Neural progenitor cell (in vitro differentiated cells): ENCODE results near the gene POU5F1. TPM values are rescaled to one million over a fixed set of nuclear protein-coding genes. Genes with fewer than 3 reads are reported as not detected.

Experiments used
- DNase-seq: peaks from one replicate; pipeline ENCODE4 v3.0.0-alpha.2; 2016; ENCODE audit warnings: low spot score
- H2AFZ ChIP-seq: fragments of 200-600 bp; sonication (generic); replicated peaks from 2 replicates; pipeline ENCODE4 v1.6.1; 2016; ENCODE audit warnings: antibody characterized with exemption
- H3F3A ChIP-seq: fragments of 200-600 bp; sonication (generic); 2 replicates; pipeline ENCODE4 v1.6.1; 2016; ENCODE audit warnings: antibody characterized with exemption, low read depth
- H3K27ac ChIP-seq: fragments of 200-600 bp; sonication (generic); 2 replicates; pipeline ENCODE4 v1.5.1; 2016; ENCODE audit warnings: mild to moderate bottlenecking
- H3K27me3 ChIP-seq: fragments of 200-600 bp; sonication (generic); 2 replicates; pipeline ENCODE4 v1.6.1; 2016; ENCODE audit warnings: mild to moderate bottlenecking, moderate library complexity
- H3K36me3 ChIP-seq: fragments of 200-600 bp; sonication (generic); 2 replicates; pipeline ENCODE4 v1.5.1; 2016
- H3K4me1 ChIP-seq: fragments of 200-600 bp; sonication (generic); 2 replicates; pipeline ENCODE4 v1.6.1; 2016; ENCODE audit warnings: mixed run types
- H3K4me2 ChIP-seq: fragments of 200-600 bp; sonication (generic); 2 replicates; pipeline ENCODE4 v1.6.1; 2016
- H3K4me3 ChIP-seq: fragments of 200-600 bp; sonication (generic); 2 replicates; pipeline ENCODE4 v1.5.1; 2016
- H3K79me2 ChIP-seq: fragments of 200-600 bp; sonication (generic); 2 replicates; pipeline ENCODE4 v1.6.1; 2016; ENCODE audit warnings: low read depth
- H3K9ac ChIP-seq: fragments of 200-600 bp; sonication (generic); 2 replicates; pipeline ENCODE4 v1.6.1; 2016
- H3K9me3 ChIP-seq: fragments of 200-600 bp; sonication (generic); 2 replicates; pipeline ENCODE4 v1.5.1; 2016; ENCODE audit warnings: low read depth
- H4K20me1 ChIP-seq: fragments of 200-600 bp; sonication (generic); 2 replicates; pipeline ENCODE4 v1.6.1; 2016; ENCODE audit warnings: low read depth
- H3K27ac Mint-ChIP-seq: 3 replicates; pipeline ENCODE4 v1.8.0; 2021; ENCODE audit warnings: mixed read lengths
- H3K27me3 Mint-ChIP-seq: 2 replicates; pipeline ENCODE4 v1.8.0; 2022; ENCODE audit warnings: low read depth, mild to moderate bottlenecking, inconsistent platforms, moderate library complexity, mixed read lengths; ENCODE audit not compliant: insufficient read depth
- H3K36me3 Mint-ChIP-seq: 3 replicates; pipeline ENCODE4 v1.8.0; 2021; ENCODE audit warnings: mixed read lengths
- H3K4me1 Mint-ChIP-seq: 3 replicates; pipeline ENCODE4 v1.8.0; 2021; ENCODE audit warnings: mixed read lengths
- H3K4me3 Mint-ChIP-seq: 3 replicates; pipeline ENCODE4 v1.8.0; 2021; ENCODE audit warnings: mild to moderate bottlenecking, moderate library complexity, mixed read lengths
- H3K9me3 Mint-ChIP-seq: 3 replicates; pipeline ENCODE4 v1.8.0; 2020; ENCODE audit warnings: mixed read lengths
- EZH2 ChIP-seq: fragments of 200-600 bp; sonication (generic); IDR thresholded peaks from 2 replicates; pipeline ENCODE4 v1.6.1; 2017; ENCODE audit warnings: antibody characterized with exemption, mild to moderate bottlenecking, moderate library complexity
- EZH2phosphoT487 ChIP-seq: fragments of 200-600 bp; sonication (generic); IDR thresholded peaks from 2 replicates; pipeline ENCODE4 v1.6.1; 2017; ENCODE audit warnings: antibody characterized with exemption
- total RNA-seq: library from RNA; depleted of rRNA; stranded (reverse); fragments of >200 nt; gene quantifications from 2 replicates; pipeline ENCODE4 v1.2.3, GENCODE V29; 2015; ENCODE audit warnings: low replicate concordance
- TF ChIP-seq, protein P1 (sequence below): fragments of 200-600 bp; sonication (generic); IDR thresholded peaks from 2 replicates; pipeline ENCODE4 v1.5.1; 2017; ENCODE audit warnings: antibody characterized with exemption, mild to moderate bottlenecking

Gene POU5F1
- total RNA-seq, 1 donor from 2014 or later, result 17.4 TPM

DNA sequence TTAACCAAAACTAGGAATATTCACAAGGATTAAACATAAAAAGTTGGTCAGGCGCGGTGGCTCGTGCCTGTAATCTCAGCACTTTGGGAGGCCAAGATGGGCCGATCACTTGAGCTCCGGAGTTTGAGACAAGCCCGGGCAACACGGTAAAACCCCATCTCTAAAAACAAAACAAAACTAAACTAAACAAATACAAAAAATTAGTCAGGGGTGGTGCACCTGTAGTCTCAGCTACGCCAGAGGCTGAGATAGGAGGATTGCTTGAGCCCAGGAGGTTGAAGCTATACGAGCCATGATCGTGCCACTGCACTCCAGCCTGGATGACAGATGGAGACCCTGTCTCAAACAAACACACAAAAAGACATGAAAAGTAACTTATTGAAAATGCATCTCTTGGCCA lies 34.8 kb downstream of the POU5F1 start:
- Histone ChIP-seq H3K36me3 (no peaks in the 10 kb centered on the region), H4K20me1 (no peaks in the 10 kb centered on the region), H3K4me2 (no peak overlapping the region), H3K9me3 (no peaks in the 10 kb centered on the region), H3K4me1 (no peaks in the 10 kb centered on the region), H3K27me3 (no peaks in the 10 kb centered on the region), H2AFZ (no peak overlapping the region), H3K27ac (no peak overlapping the region), H3F3A (no peaks in the 10 kb centered on the region), H3K4me3 (no peak overlapping the region), H3K9ac (no peak overlapping the region), H3K79me2 (no peaks in the 10 kb centered on the region)
- DNase-seq, result no peak
- no peak overlapping the region for H3K4me3 Mint-ChIP-seq
- H3K4me1 Mint-ChIP-seq, result peaks cover 11% of the 10 kb centered on the region
- H3K9me3 Mint-ChIP-seq, result peaks cover 3% of the 10 kb centered on the region
- no peak for TF ChIP-seq EZH2
- TF ChIP-seq, protein P1, sequence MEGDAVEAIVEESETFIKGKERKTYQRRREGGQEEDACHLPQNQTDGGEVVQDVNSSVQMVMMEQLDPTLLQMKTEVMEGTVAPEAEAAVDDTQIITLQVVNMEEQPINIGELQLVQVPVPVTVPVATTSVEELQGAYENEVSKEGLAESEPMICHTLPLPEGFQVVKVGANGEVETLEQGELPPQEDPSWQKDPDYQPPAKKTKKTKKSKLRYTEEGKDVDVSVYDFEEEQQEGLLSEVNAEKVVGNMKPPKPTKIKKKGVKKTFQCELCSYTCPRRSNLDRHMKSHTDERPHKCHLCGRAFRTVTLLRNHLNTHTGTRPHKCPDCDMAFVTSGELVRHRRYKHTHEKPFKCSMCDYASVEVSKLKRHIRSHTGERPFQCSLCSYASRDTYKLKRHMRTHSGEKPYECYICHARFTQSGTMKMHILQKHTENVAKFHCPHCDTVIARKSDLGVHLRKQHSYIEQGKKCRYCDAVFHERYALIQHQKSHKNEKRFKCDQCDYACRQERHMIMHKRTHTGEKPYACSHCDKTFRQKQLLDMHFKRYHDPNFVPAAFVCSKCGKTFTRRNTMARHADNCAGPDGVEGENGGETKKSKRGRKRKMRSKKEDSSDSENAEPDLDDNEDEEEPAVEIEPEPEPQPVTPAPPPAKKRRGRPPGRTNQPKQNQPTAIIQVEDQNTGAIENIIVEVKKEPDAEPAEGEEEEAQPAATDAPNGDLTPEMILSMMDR, result no peak
- TF ChIP-seq EZH2phosphoT487, result no peak
- no peak overlapping the region for H3K27ac Mint-ChIP-seq
- H3K27me3 Mint-ChIP-seq, result peaks cover 8% of the 10 kb centered on the region
- no peaks in the 10 kb centered on the region for H3K36me3 Mint-ChIP-seq

DNA sequence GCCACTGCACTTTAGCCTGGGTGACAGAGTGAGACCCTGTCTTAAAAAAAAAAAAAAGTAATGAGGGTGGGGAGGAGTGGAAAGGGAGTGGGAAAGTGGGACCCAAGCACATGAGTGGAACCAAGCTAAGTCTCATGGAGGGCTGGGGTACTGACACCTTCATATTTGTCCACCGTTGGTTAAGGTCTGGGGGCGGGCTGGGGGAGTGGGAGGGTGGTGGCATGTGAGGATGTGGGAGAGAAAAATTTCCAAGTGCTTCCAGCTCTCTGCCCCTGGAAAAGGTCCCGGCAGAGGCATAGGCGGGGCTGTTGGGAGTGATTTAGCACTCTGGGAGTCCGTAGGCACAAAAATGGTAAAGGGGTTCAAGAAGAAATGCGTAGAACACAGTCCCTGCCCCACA lies 37.7 kb downstream of the POU5F1 start:
- no peak overlapping the region for H3K27ac Mint-ChIP-seq
- no peaks in the 10 kb centered on the region for H3K36me3 Mint-ChIP-seq
- peaks cover 8% of the 10 kb centered on the region for H3K4me1 Mint-ChIP-seq
- Histone ChIP-seq H3K27me3 (no peaks in the 10 kb centered on the region), H3K36me3 (no peaks in the 10 kb centered on the region), H3F3A (no peaks in the 10 kb centered on the region), H3K4me3 (no peak overlapping the region), H2AFZ (no peak overlapping the region), H3K79me2 (no peaks in the 10 kb centered on the region), H3K9me3 (no peaks in the 10 kb centered on the region), H3K4me2 (no peak overlapping the region), H3K27ac (no peak overlapping the region), H4K20me1 (no peaks in the 10 kb centered on the region), H3K4me1 (no peaks in the 10 kb centered on the region), H3K9ac (no peak overlapping the region)
- H3K4me3 Mint-ChIP-seq, result no peak overlapping the region
- no peak for DNase-seq
- TF ChIP-seq EZH2phosphoT487 (no peak), EZH2 (no peak)
- TF ChIP-seq, protein P1, result no peak
- H3K27me3 Mint-ChIP-seq, result peaks cover 7% of the 10 kb centered on the region
- no peaks in the 10 kb centered on the region for H3K9me3 Mint-ChIP-seq

DNA sequence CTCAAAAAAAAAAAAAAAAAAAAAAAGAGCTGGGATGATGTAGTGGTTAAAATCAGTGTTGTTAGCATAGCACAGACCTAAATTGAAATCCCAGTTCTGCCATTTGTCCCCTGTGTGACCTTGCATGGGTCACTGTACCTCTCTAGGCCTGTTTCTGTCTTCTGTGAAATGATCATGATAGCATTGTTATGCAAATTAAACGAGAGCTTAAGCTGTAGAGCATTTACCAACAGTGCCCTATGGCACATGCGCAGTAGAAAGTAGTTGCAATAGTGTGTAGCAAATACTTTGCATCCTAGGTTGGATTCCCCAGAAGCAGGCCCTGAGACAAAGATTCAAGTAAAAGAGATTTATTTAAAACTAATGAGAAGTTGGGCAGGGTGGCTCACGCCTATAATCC lies 38.9 kb downstream of the POU5F1 start:
- no peaks in the 10 kb centered on the region for H3F3A ChIP-seq
- no peak overlapping the region for H3K4me2 ChIP-seq
- no peak overlapping the region for H2AFZ ChIP-seq
- TF ChIP-seq EZH2, result no peak
- TF ChIP-seq, protein P1, result no peak
- TF ChIP-seq EZH2phosphoT487, result no peak
- H3K4me1 ChIP-seq, result peaks cover 4% of the 10 kb centered on the region
- no peaks in the 10 kb centered on the region for H3K36me3 ChIP-seq
- Mint-ChIP-seq H3K27ac (no peak overlapping the region), H3K36me3 (no peaks in the 10 kb centered on the region), H3K27me3 (peaks cover 4% of the 10 kb centered on the region), H3K9me3 (no peaks in the 10 kb centered on the region), H3K4me1 (peaks cover 8% of the 10 kb centered on the region), H3K4me3 (no peak overlapping the region)
- no peaks in the 10 kb centered on the region for H3K9me3 ChIP-seq
- no peak overlapping the region for H3K4me3 ChIP-seq
- H3K27me3 ChIP-seq, result no peaks in the 10 kb centered on the region
- H3K79me2 ChIP-seq, result no peaks in the 10 kb centered on the region
- no peak overlapping the region for H3K9ac ChIP-seq
- no peak overlapping the region for H3K27ac ChIP-seq
- DNase-seq, result no peak
- no peaks in the 10 kb centered on the region for H4K20me1 ChIP-seq

DNA sequence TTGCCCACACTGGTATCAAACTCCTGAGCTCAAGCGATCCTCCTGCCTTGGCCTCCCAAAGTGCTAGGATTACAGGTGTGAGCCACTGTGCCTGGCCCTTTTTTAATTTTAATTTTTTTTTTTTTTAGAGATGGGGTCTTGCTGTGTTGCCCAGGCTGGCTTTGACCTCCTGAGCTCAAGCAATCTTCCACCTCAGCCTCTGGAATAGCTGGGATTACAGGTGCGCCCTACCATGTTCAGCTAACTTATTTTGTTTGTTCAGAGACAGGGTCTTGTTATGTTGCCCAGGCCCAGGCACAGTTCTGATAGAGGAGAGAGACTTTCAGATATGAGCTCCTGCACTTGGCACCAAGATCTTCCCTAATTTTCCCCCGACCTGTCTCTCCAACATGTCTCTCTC lies 39.7 kb downstream of the POU5F1 start:
- TF ChIP-seq, protein P1, result no peak
- no peak for TF ChIP-seq EZH2
- TF ChIP-seq EZH2phosphoT487, result no peak
- Histone ChIP-seq H3K9ac (no peak overlapping the region), H3F3A (no peaks in the 10 kb centered on the region), H4K20me1 (no peaks in the 10 kb centered on the region), H2AFZ (no peak overlapping the region), H3K36me3 (no peaks in the 10 kb centered on the region), H3K4me2 (no peak overlapping the region), H3K4me3 (no peak overlapping the region), H3K27me3 (no peaks in the 10 kb centered on the region), H3K4me1 (peaks cover 6% of the 10 kb centered on the region), H3K79me2 (no peaks in the 10 kb centered on the region), H3K27ac (no peak overlapping the region), H3K9me3 (no peaks in the 10 kb centered on the region)
- no peak for DNase-seq
- no peaks in the 10 kb centered on the region for H3K36me3 Mint-ChIP-seq
- H3K4me3 Mint-ChIP-seq, result no peak overlapping the region
- H3K27ac Mint-ChIP-seq, result no peak overlapping the region
- H3K27me3 Mint-ChIP-seq, result peaks cover 4% of the 10 kb centered on the region
- H3K4me1 Mint-ChIP-seq, result peaks cover 8% of the 10 kb centered on the region
- H3K9me3 Mint-ChIP-seq, result no peaks in the 10 kb centered on the region
